HG02981 (cell line): Measurements from ENCODE around the gene TBC1D22A.
A peak's percentile ranks its signal among the peaks of the same experiment; 100 is the strongest.

Experiments
- ATAC-seq: cut with Tn5 transposase; IDR thresholded peaks from one replicate; pipeline ENCODE4 v1.9.1; 2021; ENCODE audit warnings: mild to moderate bottlenecking, moderate library complexity; ENCODE audit not compliant: unreplicated experiment

Gene TBC1D22A

GRCh38 chr22:46752988-46753310 lies 9.5 kb upstream of the TBC1D22A start:
- ATAC-seq: no peak

GRCh38 chr22:46753360-46753759 lies 9.1 kb upstream of the TBC1D22A start:
- ATAC-seq: no peak

GRCh38 chr22:46753761-46754109 lies 8.7 kb upstream of the TBC1D22A start:
- no peak for ATAC-seq

DNA sequence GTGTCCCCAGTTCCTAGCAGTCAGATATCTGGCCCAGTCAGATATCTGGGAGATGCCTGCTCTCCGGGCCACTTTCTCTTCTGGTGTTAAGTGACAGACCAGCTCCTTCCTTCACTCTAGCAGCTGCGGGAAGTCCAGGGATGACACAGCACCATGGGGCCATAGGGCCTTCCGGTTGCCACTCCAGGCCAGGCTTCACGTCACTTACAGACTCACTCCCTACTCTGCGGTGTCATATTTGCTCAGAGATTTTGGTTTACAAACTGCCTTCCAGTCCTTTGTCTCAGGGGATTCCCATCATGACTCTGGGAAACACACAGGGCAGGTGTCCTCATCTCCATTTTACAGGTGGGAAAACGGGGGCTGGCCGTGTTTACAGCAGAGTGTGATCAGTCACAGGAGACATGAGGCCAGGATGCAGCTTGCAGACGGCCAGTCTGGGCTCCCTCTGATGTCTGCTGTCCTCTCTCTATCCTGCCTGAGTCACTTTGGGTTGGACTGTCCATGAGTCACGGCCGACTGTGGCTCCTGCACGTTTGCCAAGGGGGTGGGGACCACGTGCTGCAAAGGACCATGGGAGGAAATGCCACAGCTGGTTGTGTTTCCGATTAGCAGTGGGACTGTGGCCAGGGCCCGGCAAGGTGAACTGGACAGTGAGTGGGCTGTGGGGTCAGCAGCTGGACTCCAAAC lies 8.2 kb upstream of the TBC1D22A start:
- ATAC-seq: no peak

DNA sequence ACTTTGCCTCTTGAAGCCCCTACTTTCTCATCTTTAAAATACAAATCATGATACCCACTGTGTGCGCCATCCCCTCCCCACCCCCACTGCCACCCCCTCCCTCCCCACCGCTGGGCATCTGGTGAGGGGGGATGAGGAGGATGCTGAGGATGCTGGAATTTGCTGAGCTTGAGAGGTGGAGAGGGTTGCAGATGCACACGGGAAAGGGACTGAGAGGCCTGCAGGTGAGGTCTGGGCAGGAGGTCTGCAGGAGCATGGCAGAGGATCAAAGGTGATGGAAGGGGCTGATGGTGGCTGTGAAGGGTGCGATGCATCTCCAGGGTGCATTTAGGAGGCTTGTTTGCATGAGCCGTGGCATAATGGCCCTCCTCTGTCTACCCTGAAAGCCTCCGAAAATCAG lies 7.6 kb upstream of the TBC1D22A start:
- ATAC-seq: no peak

DNA sequence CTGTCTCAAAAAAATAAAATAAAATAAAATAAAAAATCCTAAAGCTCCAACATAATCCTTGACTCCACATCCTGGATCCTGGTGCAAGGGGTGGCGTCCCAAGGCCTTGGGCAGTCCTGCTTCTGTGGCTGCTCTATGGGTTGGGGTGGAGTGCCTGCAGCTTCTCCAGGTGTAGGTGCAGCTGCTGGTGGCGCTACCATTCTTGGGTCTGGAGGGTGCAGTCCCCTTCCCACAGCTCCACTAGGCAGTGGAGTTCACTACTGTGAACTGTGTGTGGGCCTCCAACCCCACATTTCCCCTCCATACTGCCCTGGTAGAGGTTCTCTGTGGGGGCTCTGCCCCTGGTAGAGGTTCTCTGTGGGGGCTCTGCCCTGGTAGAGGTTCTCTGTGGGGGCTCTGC lies 6.9 kb upstream of the TBC1D22A start:
- ATAC-seq: no peak

- no peak for ATAC-seq
Measured at GRCh38 chr22:46756097-46756496, 6.4 kb upstream of the TBC1D22A start.

- no peak for ATAC-seq
Measured at GRCh38 chr22:46757104-46757503, 5.3 kb upstream of the TBC1D22A start.

DNA sequence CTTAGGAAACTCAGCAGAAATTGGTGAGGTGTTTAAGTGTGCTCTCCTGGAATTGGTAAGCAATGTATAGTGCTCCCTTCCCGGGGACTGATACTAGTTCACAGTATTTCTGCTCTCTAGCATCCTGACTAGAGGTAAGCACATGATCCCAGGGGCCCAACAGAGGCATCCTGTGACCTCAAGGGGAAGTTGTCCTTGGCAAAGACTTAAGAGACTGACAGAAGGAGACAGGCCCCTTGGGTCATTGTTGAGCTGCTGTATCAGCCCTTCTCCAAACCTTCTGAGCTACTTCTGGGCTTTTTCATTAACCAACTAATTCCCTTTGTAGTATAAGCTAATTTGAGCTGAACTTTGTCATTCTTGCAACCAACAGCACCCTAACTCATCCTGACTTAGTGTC lies 4.3 kb upstream of the TBC1D22A start:
- no peak for ATAC-seq

DNA sequence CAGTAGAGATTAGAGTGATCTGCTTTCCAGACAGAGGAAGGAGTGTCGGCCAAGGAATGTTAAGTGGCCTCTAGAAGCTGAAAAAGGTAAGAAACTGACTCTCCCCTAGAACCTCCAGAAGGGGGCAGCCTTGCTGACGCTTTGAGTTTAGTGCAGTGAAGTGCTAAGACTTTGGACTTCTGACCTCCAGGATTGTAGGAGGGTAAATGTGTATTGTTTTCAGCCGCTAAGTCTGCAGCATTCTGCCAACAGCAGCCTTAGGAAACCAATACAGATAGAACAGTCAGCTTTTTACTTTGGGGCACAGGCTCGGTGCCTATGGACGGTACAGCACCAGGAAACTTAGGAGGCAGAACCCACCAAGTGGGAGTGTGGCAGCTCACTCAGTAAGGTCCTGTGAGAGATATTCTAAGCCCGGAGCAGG lies 3.6 kb upstream of the TBC1D22A start:
- ATAC-seq: no peak

- ATAC-seq: no peak
Measured at GRCh38 chr22:46761017-46761416, 1.4 kb upstream of the TBC1D22A start.

DNA sequence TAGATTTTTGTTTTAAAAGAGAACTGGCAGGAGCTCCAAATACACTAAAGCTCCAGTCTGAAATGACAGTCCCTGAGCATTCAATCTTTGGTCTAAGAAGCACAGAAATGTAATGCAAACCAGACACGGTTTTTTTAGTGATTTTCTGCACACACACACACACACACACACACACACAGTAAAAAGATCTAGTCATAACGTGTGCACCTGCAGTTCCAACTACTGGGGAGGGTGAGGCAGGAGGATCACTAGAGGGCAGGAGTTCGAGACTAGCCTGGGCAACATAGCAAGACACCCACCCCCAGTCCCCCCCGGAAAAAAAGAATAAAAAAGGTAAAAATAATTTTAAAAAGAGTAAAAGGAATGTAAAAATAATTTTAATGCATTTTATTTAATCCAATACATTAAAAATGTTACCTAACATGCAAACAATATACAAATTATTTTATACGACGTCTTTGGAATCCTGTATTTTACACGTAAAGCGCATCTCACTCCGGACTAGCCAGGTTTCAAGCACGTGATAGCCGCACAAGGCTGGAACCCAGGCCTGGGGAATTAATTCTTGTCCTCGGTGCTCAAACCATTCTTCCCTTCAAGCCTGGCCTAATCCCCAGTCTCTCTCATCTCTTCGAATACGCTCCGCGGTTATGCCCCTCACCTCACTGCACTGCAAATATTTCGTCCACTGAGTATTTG lies 762 bp upstream of the TBC1D22A start:
- no peak for ATAC-seq

DNA sequence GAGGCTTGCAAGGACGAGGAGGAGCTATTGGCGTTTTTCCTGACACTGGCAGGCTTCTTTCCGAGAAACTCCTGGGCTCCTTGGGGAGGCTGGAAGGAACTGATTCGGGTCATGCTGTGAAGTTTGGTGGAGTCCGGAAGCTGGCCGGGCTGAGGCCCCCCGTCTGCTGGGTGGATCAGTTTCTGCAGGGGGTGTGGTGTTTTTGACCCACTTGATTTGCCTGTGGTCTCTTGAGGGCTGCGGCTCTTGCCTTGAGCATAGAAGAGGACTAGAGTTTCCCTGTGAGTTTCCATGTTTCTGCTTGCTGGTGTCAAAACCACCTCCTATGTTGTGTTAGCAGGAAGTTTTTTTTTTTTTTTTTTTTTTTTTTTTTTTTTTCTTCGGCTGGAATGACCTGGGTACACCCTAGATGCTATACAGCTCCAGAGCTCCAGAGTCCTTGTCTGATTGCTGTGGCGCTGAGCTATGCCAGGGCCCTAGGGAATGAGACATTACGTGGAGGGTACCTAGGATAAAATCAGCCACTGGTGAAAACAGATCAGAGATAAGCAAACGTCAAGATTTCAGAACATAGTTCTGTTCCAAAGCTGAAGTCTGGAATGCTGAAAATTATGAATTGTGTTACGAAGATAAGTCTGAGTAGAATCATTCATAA lies 728 bp downstream of the TBC1D22A start:
- peak; percentile 61 for ATAC-seq

DNA sequence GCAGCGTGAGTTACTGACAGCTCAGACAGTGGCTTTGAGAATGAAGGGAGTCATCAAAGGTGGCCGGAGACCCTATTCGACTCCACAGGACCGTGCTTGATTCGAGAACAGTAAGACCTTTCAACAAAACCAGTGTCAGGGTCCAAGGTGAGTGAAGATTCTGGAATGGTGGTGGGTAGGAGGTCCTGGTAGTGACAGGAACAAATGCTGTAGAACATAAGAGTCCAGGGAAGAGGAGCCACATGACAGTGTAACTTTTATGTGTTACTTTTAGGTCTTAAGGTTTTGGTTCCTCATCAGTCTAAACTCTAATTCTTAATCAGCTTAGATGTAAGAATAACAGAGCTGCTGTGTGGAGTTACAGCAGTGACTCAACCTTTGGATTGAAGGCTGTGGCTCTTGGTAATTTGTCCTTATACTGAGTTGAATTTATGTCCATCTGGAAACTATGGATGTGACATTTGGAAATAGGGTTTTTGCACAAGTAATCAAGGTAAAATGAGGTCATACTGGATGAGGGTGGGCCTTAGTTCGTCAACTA lies 1.8 kb downstream of the TBC1D22A start:
- ATAC-seq: no peak

DNA sequence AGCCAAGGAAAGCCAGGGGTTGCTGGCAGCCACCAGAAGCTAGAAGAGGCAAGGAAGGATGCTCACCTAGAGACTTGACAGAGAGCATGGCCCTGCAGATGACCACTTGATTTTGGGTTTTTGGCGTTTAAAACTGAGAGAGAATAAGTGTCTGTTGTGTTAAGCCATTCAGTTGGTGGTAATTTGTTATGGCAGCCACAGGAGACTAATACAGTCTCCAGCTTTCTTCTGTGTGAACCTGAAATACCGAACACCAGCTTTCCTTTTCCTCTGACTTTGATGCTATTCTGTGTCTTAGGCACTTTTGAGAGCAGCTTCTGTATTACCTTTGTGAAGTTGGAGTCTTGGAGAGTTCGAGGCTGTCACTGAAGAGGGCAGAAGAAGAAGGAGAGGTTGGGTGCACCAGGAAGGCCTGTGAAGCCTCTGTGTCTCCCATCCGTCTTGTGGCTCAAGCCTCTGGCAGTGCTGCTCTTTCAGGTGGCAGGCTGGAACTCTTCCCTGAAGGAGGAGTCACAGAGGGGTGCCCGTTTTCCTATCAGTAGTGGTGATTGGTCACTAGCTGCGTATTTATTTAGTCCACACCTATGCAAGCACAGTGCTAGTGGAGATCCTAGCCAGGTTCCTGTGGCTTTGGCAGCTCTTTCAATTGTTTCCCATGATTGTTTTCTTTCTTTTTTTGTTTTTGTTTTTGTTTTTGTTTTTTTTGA lies 2.5 kb downstream of the TBC1D22A start:
- no peak for ATAC-seq

DNA sequence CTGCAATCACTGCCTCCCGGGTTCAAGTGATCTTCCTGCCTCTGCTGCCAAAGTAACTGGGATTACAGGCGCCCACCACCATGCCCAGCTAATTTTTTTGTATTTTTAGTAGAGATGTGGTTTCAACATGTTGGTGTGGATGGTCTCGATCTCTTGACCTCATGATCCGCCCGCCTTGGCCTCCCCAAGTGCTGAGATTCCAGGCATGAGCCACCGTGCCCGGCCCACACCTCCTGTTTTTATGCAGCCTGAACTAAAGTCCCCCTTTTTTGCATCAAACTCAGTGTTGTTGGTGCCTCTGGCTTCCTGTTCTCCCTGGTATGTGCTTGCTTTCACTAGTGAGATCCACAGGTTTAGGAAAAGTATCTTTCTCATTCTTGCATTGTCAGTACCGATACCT lies 4.2 kb downstream of the TBC1D22A start:
- ATAC-seq: no peak

DNA sequence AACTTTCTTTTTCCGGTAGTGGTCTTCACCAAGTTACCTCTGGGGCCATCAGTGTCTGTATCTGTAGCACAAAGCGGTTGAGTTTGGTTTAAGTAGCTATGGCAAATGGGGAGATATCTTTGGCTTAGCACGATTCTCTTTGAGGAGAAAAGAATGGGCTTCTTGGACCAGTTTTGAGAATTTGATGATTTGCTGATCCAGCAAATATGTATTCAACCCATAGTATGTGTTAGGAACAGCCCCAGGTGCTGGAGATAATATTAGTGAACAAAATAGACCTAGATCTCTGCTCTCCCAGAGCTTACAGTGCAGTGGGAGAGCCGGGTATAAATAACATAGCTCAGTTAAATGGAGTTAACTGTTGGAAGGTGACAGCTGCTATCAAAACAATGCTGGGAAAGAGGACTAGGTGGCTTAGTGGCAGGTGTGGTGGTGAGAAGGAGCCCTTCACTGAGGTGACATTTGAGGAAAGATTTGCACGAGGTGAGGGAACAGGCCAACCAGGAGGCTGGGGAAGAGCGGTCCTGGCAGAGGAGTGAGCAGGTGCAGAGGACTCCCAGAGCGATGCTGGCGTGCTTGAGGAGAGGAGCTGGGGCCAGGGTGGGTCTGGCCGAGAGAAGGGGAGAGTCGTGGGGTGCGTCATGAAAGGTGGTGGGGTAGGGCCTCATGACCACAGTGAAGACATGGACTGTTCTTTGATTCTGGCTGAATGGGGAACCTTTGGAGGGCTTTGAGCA lies 5.0 kb downstream of the TBC1D22A start:
- no peak for ATAC-seq

- no peak for ATAC-seq
Measured at GRCh38 chr22:46769191-46769675, 6.8 kb downstream of the TBC1D22A start.

DNA sequence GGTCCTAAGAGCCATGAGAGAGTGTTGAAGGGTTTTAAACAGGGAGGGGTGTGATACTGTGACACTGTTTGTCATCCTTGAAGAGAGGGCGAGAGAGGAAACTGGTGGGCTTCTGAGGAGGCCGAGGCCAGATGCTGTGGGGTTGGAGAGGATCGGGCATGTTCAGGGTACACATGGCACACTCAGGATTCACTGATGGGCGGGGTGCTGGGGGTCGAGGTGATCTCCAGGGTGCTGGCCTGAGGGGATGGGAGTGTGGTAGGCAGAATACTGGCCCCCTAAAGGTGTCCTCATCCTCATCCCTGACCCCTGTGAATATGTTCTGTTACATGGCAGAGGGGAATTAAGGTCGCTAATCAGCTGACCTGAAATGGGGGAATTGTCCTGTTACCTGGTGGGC lies 7.3 kb downstream of the TBC1D22A start:
- ATAC-seq: no peak

GRCh38 chr22:46770151-46770641 lies 7.7 kb downstream of the TBC1D22A start:
- ATAC-seq: no peak

DNA sequence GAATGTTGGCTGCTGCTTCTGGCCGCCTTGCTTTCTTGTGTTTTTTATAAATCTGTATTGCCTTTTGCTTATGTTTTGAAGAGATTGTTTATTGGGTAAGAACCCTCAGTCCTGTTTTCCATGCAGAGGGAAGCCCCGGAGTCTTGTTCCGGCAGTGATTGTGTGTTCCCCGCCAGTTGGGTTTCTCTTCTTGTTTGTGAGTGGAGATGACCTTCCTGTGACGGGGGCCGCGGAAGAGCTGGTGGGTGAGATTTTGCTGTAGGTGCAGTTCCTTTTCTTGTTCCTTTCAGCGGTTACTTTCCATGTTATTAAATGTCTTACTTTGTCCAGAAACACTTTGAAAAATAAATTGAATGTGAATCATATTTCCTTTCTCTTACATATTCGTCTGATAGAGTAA lies 8.3 kb downstream of the TBC1D22A start:
- no peak for ATAC-seq
